RWPE1 (cell line): Measurements from ENCODE around the gene CELF4.

Source experiments
- CTCF ChIA-PET: fragments of 350-600 bp; sonication (Branson Sonifier 250); formaldehyde crosslinking; extraction: SDS; loops from one replicate; lab custom pipeline; 2021; lab: Yijun Ruan, JAX
- POLR2A ChIA-PET: fragments of 400-600 bp; formaldehyde crosslinking; extraction: SDS; loops from one replicate; lab custom pipeline; 2020; ENCODE audit warnings: antibody characterized with exemption; ENCODE audit not compliant: low non-redundant PET; lab: Yijun Ruan, JAX
- DNase-seq: peaks from one replicate; pipeline ENCODE4 v3.0.0; 2012; ENCODE audit warnings: low spot score
- H3K27ac ChIP-seq: fragments of 450-650 bp; 2 replicates; pipeline ENCODE4 v1.5.1; 2017
- TF ChIP-seq, protein P1 (sequence below): fragments of 450-650 bp; conservative IDR thresholded peaks from 2 replicates; pipeline ENCODE4 v1.5.1; 2017; ENCODE audit warnings: low read depth, mild to moderate bottlenecking

CELF4 gene

DNA sequence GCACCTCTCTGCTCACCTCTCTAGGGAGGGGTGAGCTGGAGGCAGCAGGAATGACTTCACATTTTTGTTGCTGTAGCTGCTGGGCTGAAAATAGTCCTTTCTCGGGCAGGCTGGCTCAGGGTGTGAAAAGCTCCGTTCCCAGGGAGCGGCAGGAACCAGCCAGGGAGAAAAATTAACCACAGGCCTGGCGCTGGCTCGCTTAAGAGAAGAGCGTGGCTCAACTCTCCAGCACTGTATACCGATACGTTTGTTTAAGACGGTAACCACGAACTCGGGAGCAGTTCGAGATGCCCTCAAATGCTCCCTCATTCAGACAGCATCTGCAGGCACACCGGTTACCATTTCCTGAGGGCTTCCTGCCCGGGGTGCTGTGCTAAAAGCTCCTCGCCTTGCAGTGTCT, 129.6 kb downstream of the CELF4 start:
- H3K27ac ChIP-seq = peak overlapping the region; percentile 38
- POLR2A ChIA-PET = no interaction called here
- TF ChIP-seq, protein P1, sequence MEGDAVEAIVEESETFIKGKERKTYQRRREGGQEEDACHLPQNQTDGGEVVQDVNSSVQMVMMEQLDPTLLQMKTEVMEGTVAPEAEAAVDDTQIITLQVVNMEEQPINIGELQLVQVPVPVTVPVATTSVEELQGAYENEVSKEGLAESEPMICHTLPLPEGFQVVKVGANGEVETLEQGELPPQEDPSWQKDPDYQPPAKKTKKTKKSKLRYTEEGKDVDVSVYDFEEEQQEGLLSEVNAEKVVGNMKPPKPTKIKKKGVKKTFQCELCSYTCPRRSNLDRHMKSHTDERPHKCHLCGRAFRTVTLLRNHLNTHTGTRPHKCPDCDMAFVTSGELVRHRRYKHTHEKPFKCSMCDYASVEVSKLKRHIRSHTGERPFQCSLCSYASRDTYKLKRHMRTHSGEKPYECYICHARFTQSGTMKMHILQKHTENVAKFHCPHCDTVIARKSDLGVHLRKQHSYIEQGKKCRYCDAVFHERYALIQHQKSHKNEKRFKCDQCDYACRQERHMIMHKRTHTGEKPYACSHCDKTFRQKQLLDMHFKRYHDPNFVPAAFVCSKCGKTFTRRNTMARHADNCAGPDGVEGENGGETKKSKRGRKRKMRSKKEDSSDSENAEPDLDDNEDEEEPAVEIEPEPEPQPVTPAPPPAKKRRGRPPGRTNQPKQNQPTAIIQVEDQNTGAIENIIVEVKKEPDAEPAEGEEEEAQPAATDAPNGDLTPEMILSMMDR = no peak
- DNase-seq = no peak
- CTCF ChIA-PET = interaction anchor here (0.6 kb wide), 1 partner anchor 109 kb away, joined by 4 read pairs; no protein-coding TSS in a partner anchor

DNA sequence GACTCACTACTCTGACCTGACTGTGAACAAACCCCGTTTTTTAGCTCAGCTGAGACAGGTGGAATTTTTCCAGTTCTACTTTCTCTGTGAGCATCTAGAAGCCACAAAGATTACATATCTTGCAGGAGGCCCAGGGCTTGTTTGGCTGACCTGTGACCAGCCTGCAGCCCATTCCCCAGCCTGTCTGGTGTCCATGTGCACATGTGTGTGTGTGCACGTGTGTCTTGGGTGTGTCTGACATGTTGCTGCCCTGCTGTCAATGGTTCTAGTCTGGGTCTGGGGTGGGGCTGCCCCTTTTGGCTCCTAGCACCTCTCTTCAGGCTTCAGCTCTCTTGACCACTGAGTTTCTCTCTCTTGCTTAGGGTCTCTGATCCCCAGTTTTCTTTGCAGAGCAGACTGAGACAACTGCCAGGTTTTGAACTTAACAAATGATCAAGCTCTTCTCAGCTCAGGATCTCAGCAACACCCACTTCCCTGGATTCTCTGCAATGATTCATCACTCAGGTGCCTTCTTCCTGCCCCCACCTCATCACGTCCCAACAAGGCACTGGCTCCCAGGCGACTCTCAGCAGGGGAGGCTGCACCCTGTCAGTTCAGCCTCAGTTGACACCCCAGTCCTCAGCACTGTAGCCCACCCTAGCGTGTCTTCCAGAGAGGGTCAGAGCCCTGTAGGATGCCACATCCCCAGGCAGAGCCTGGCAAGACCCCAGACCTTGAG, 130.3 kb downstream of the CELF4 start:
- ChIA-PET CTCF (no interaction called here), POLR2A (no interaction called here)
- TF ChIP-seq, protein P1 = no peak
- peak; percentile 12 for DNase-seq
- H3K27ac ChIP-seq = peak overlapping the region; percentile 38

DNA sequence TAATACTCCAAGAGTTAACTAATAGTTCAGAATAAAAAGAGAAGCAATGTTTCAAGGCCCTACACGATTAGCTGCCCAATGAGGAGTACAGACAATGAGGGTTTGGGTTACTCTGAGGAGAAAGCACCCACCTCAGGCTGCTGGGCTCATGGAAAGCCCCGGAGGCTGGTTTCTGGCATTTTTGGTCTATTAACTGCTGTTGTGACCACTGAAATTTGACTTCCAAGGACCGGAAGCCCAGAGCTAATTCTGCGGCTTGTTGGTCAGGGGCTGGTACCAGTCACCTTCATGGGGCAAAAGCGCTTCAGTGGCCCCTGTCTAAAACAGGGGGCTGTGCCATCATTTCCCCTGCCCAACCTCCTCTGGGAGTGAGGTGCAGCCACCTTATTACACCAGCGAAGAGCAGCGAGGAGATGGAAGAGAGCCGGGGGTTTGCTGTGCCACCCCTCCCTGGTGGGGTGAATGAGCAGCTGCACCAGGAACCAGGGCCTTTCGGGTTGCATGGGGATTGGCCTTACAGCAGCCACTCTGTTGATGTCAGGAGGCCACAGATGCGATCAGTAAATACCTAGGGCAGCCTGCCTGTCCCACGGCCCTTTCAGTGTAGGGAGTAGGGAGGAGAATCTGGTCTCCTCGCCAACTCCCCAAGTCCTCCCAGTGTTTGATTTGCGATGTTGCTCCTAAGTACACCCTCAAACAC, 131.3 kb downstream of the CELF4 start:
- TF ChIP-seq, protein P1 = no peak
- no peak for DNase-seq
- ChIA-PET CTCF (no interaction called here), POLR2A (no interaction called here)
- H3K27ac ChIP-seq = no peak overlapping the region

DNA sequence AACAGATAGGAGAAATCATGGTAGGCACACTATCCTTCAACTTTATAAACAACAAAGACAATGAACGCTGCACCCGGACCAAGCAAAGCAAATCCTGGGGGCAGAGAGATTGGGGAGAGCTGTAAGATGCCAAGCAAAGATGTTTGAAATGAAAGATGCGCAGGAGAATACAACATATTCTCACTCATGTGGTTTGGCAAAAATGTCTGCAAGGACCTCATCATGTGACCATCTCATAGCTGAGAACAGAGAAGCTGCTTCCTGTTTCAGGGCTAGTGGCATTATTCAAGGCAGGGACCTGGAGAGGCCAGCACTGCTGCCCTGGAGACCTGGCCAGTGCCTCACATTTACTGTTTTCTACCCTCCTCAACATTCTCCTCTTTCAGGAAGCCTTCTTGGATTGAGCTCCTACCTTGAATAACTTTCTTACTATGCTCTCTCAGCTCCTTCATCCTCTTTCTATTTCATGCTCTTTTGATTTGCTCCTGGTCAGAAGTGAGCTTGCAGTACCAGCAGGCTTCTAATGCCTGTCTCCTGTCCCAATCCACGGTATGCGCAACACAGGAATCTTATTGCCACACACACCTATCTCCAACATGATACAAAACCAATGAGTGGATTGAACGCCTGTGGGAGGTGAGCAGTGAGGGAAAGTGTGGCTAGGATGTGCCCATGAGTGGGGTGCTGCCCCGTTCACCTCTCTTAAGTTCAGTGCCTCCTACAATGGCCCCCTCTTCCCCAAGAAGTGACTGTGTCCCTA, 133.0 kb downstream of the CELF4 start:
- TF ChIP-seq, protein P1 = no peak
- DNase-seq = no peak
- H3K27ac ChIP-seq = no peak overlapping the region
- POLR2A ChIA-PET = no interaction called here
- CTCF ChIA-PET = no interaction called here

DNA sequence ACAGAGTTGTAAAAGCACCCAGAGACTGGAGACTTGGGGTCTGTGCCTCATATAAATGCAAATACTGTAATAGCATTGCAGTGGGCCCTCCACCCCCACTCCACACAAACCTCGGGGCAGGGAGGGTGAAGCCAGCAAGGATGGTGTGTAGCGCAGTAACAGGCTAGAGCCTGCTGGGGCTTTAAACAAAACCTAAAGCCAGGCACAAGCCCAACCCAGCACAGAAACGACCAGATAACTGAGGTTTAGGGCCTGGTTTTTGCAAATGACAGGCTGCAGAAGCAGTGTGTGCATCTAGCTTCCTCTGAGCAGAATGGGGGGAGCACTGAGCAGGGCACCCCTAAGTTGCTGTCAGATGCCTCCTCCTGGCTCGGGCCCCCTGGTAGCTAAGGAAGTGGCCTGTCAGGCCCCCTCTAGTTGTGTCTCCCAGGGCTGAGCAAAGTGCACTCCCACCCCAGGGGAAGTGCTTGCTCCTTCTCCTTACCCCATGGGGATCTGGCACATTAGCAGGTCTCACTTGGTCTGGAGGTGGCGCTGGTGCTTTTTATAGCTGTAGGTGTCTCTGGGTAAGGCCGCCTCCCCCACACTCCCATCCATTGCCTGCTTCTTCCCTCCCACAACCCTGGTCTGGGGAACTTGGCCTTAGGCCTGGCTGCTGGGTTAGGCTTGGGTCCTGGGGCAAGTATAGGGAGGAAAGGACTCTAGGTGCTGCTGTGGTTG, 135.1 kb downstream of the CELF4 start:
- no peak for DNase-seq
- ChIA-PET CTCF (no interaction called here), POLR2A (no interaction called here)
- TF ChIP-seq, protein P1 = no peak
- H3K27ac ChIP-seq = no peak overlapping the region

DNA sequence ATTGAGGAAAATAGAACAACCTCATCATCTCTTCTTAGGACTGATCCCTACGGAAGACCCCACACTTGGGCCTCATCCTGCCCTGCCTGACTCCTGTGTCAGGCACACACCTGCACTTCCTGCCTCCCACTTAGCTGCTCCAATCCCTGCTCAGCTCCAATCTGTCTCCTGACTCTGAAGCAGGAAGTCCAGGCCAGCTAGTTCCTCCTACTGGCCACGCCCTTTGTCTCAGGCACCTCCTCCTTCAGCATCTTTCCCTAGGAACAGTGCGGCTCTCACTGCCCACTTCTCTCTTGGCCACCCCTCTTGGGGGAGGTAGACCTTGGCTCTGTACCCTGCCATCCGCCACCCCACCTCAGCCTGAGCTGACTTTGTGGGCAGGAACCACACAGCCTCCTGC, 135.8 kb downstream of the CELF4 start:
- TF ChIP-seq, protein P1 = no peak
- ChIA-PET CTCF (no interaction called here), POLR2A (no interaction called here)
- H3K27ac ChIP-seq = no peak overlapping the region
- DNase-seq = no peak
